Measurements from ENCODE around the gene BARX1.

DNA sequence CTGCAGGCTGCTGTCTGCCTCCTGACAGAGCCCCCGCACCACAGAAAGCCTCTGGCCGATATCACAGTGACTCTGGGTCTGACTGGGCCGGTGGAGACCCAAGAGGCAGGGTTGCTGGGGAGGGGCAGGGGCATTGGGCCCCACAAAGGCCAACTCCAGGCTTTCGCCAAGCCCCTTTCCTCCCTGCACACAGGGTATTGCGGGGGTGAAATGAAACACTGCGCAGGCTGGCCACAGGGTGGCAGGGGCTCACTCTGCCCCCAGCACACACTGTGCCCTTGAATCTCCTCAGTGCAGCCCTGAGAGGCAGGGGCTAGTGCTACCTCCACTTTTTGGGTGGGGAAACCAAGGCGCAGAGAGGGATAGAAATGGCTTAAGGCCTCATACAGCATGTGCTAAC is 44.6 kb downstream of the BARX1 start:
- TF ChIP-seq POLR2A (IDR thresholded peaks at IDR 0.05; ENCODE audit: low read length) (no peak), GATA1 (IDR thresholded peaks at IDR 0.05; ENCODE audit: low read depth, low read length) (no peak)

Measured in erythroblast (primary cell).